Loucy (cell line): Measurements from ENCODE around the gene CETP.

Source experiments
- H2AFZ ChIP-seq: fragments of 200-600 bp; sonication (generic); 2 replicates; pipeline ENCODE4 v1.6.0; 2016; ENCODE audit warnings: antibody characterized with exemption, mild to moderate bottlenecking, low read length, moderate library complexity
- H3F3A ChIP-seq: fragments of 200-600 bp; 2 replicates; pipeline ENCODE4 v1.6.0; 2016; ENCODE audit warnings: antibody characterized with exemption, low read depth, mild to moderate bottlenecking
- H3K27me3 ChIP-seq: fragments of 200-600 bp; sonication (generic); 2 replicates; pipeline ENCODE4 v1.6.1; 2014; ENCODE audit warnings: low read length, mild to moderate bottlenecking; ENCODE audit not compliant: insufficient read depth, poor library complexity, severe bottlenecking
- H3K36me3 ChIP-seq: fragments of 200-600 bp; sonication (generic); 2 replicates; pipeline ENCODE4 v1.6.1; 2016; ENCODE audit warnings: low read length; ENCODE audit not compliant: insufficient read depth
- H3K4me1 ChIP-seq: fragments of 200-600 bp; sonication (generic); 2 replicates; pipeline ENCODE4 v1.5.1; 2014; ENCODE audit warnings: low read length, mild to moderate bottlenecking; ENCODE audit not compliant: insufficient read depth, poor library complexity, severe bottlenecking
- H3K4me2 ChIP-seq: fragments of 200-600 bp; sonication (generic); 2 replicates; pipeline ENCODE4 v1.6.0; 2014; ENCODE audit warnings: antibody characterized with exemption, low read length, low read depth, mild to moderate bottlenecking; ENCODE audit not compliant: poor library complexity, severe bottlenecking
- H3K4me3 ChIP-seq: fragments of 200-600 bp; sonication (generic); 2 replicates; pipeline ENCODE4 v1.5.1; 2014; ENCODE audit warnings: low read length, mild to moderate bottlenecking, mixed read lengths; ENCODE audit not compliant: poor library complexity, severe bottlenecking
- H3K79me2 ChIP-seq: fragments of 200-600 bp; sonication (generic); 2 replicates; pipeline ENCODE4 v1.6.1; 2014; ENCODE audit warnings: low read length; ENCODE audit not compliant: insufficient read depth
- H3K9ac ChIP-seq: fragments of 200-600 bp; sonication (generic); 2 replicates; pipeline ENCODE4 v1.6.0; 2014; ENCODE audit warnings: mild to moderate bottlenecking, low read depth, low read length, moderate library complexity; ENCODE audit not compliant: poor library complexity, severe bottlenecking
- H3K9me2 ChIP-seq: fragments of 200-600 bp; sonication (generic); replicated peaks from 2 replicates; pipeline ENCODE4 v1.6.1; 2016; ENCODE audit warnings: low read depth, low read length, mixed read lengths
- H3K9me3 ChIP-seq: fragments of 200-600 bp; sonication (generic); 2 replicates; pipeline ENCODE4 v1.6.1; 2014; ENCODE audit warnings: mild to moderate bottlenecking, antibody characterized with exemption, low read length, low read depth; ENCODE audit not compliant: insufficient read depth
- H4K20me1 ChIP-seq: fragments of 200-600 bp; sonication (generic); 2 replicates; pipeline ENCODE4 v1.6.0; 2014; ENCODE audit warnings: antibody characterized with exemption, low read length, mild to moderate bottlenecking; ENCODE audit not compliant: insufficient read depth, poor library complexity, severe bottlenecking
- EZH2phosphoT487 ChIP-seq: fragments of 200-600 bp; IDR thresholded peaks from 2 replicates; pipeline ENCODE4 v1.6.1; 2018; ENCODE audit warnings: antibody characterized with exemption, mild to moderate bottlenecking, moderate library complexity, borderline replicate concordance
- TF ChIP-seq, protein P1 (sequence below): fragments of 200-600 bp; sonication (generic); conservative IDR thresholded peaks from 2 replicates; pipeline ENCODE4 v1.5.1; 2014; ENCODE audit warnings: mild to moderate bottlenecking, antibody characterized with exemption, low read length

CETP gene

GRCh38 chr16:57024894-57025680 is 63.3 kb downstream of the CETP start:
- Histone ChIP-seq H4K20me1 (no peaks in the 10 kb centered on the region), H3K27me3 (no peaks in the 10 kb centered on the region), H3K4me2 (no peak overlapping the region), H3K9me3 (no peaks in the 10 kb centered on the region), H3K36me3 (peaks cover 41% of the 10 kb centered on the region; the same call in 1 of the 2 replicates), H3K79me2 (no peaks in the 10 kb centered on the region), H3F3A (no peaks in the 10 kb centered on the region), H3K4me3 (no peak overlapping the region), H3K9ac (no peak overlapping the region), H3K9me2 (no peaks in the 10 kb centered on the region), H2AFZ (no peak overlapping the region), H3K4me1 (no peaks in the 10 kb centered on the region)
- TF ChIP-seq EZH2phosphoT487, result no peak
- TF ChIP-seq, protein P1, sequence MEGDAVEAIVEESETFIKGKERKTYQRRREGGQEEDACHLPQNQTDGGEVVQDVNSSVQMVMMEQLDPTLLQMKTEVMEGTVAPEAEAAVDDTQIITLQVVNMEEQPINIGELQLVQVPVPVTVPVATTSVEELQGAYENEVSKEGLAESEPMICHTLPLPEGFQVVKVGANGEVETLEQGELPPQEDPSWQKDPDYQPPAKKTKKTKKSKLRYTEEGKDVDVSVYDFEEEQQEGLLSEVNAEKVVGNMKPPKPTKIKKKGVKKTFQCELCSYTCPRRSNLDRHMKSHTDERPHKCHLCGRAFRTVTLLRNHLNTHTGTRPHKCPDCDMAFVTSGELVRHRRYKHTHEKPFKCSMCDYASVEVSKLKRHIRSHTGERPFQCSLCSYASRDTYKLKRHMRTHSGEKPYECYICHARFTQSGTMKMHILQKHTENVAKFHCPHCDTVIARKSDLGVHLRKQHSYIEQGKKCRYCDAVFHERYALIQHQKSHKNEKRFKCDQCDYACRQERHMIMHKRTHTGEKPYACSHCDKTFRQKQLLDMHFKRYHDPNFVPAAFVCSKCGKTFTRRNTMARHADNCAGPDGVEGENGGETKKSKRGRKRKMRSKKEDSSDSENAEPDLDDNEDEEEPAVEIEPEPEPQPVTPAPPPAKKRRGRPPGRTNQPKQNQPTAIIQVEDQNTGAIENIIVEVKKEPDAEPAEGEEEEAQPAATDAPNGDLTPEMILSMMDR, result no peak

- no peaks in the 10 kb centered on the region for H3K9me3 ChIP-seq
- no peak overlapping the region for H2AFZ ChIP-seq
- H3K9ac ChIP-seq, result no peak overlapping the region
- no peak overlapping the region for H3K4me3 ChIP-seq
- no peak overlapping the region for H3K4me2 ChIP-seq
- H3K4me1 ChIP-seq, result no peaks in the 10 kb centered on the region
- TF ChIP-seq EZH2phosphoT487, result no peak
- TF ChIP-seq, protein P1, result no peak
- H3F3A ChIP-seq, result no peaks in the 10 kb centered on the region
- no peaks in the 10 kb centered on the region for H3K79me2 ChIP-seq
- no peaks in the 10 kb centered on the region for H3K9me2 ChIP-seq
- peaks cover 32% of the 10 kb centered on the region; the same call in 1 of the 2 replicates for H3K36me3 ChIP-seq
- no peaks in the 10 kb centered on the region for H3K27me3 ChIP-seq
- H4K20me1 ChIP-seq, result no peaks in the 10 kb centered on the region
These were observed 64.4 kb downstream of the CETP start for GRCh38 chr16:57025941-57026777.

DNA sequence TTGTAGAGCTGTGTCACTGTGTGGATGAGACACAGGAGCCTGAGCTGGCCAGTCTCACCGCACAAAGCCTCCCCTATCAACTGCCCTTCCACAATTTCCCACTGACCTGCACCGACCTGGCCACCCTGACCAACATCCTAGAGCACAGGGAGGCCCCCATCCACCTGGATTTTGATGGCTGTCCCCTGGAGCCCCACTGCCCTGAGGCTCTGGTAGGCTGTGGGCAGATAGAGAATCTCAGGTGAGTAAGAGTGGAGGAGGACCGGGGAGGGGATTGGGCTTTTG is 65.0 kb downstream of the CETP start:
- no peaks in the 10 kb centered on the region for H3K9me3 ChIP-seq
- no peaks in the 10 kb centered on the region for H3K79me2 ChIP-seq
- TF ChIP-seq, protein P1, result no peak
- TF ChIP-seq EZH2phosphoT487, result no peak
- H3K4me2 ChIP-seq, result no peak overlapping the region
- H3K4me3 ChIP-seq, result no peak overlapping the region
- H4K20me1 ChIP-seq, result no peaks in the 10 kb centered on the region
- H3K9ac ChIP-seq, result no peak overlapping the region
- no peaks in the 10 kb centered on the region for H3K27me3 ChIP-seq
- H3K36me3 ChIP-seq, result peaks cover 27% of the 10 kb centered on the region; the same call in 1 of the 2 replicates
- no peaks in the 10 kb centered on the region for H3K9me2 ChIP-seq
- no peaks in the 10 kb centered on the region for H3K4me1 ChIP-seq
- H2AFZ ChIP-seq, result no peak overlapping the region
- no peaks in the 10 kb centered on the region for H3F3A ChIP-seq
